ENCODE data around the gene MRPL54. TPM values are rescaled to one million over a fixed set of nuclear protein-coding genes. Genes with fewer than 3 reads are reported as not detected.

MRPL54 gene
- total RNA-seq, 1 experiment from 2014 or later = 26.7 TPM

GRCh38 chr19:3778104-3778867 is 15.8 kb downstream of the MRPL54 start:
- DNase-seq (ENCODE audit: low read depth) = no peak
- in situ Hi-C loops (cut with HindIII; ENCODE audit: low pct_unique_long_range_greater_than_20kb, low sequenced_read_pairs) = no loop called here

GRCh38 chr19:3778899-3779723 is 16.6 kb downstream of the MRPL54 start:
- no peak for DNase-seq (ENCODE audit: low read depth)
- in situ Hi-C loops (cut with HindIII; ENCODE audit: low pct_unique_long_range_greater_than_20kb, low sequenced_read_pairs) = no loop called here

GRCh38 chr19:3780786-3781304 is 18.4 kb downstream of the MRPL54 start:
- DNase-seq (ENCODE audit: low read depth) = no peak
- in situ Hi-C loops (cut with HindIII; ENCODE audit: low pct_unique_long_range_greater_than_20kb, low sequenced_read_pairs) = no loop called here

- no peak for DNase-seq (ENCODE audit: low read depth)
- in situ Hi-C loops (cut with HindIII; ENCODE audit: low pct_unique_long_range_greater_than_20kb, low sequenced_read_pairs) = no loop called here
Measured at GRCh38 chr19:3781603-3782002, 19.1 kb downstream of the MRPL54 start.

- in situ Hi-C loops (cut with HindIII; ENCODE audit: low pct_unique_long_range_greater_than_20kb, low sequenced_read_pairs) = no loop called here
- DNase-seq (ENCODE audit: low read depth) = no peak
Measured at GRCh38 chr19:3782330-3782729, 19.8 kb downstream of the MRPL54 start.

- DNase-seq (ENCODE audit: low read depth) = no peak
- in situ Hi-C loops (cut with HindIII; ENCODE audit: low pct_unique_long_range_greater_than_20kb, low sequenced_read_pairs) = no loop called here
Measured at GRCh38 chr19:3782903-3783302, 20.4 kb downstream of the MRPL54 start.

- no peak for DNase-seq (ENCODE audit: low read depth)
- in situ Hi-C loops (cut with HindIII; ENCODE audit: low pct_unique_long_range_greater_than_20kb, low sequenced_read_pairs) = no loop called here
Measured at GRCh38 chr19:3783660-3784584, 21.4 kb downstream of the MRPL54 start.

- in situ Hi-C loops (cut with HindIII; ENCODE audit: low pct_unique_long_range_greater_than_20kb, low sequenced_read_pairs) = no loop called here
- no peak for DNase-seq (ENCODE audit: low read depth)
Measured at GRCh38 chr19:3784607-3785450, 22.3 kb downstream of the MRPL54 start.

GRCh38 chr19:3785451-3785937 is 23.0 kb downstream of the MRPL54 start:
- in situ Hi-C loops (cut with HindIII; ENCODE audit: low pct_unique_long_range_greater_than_20kb, low sequenced_read_pairs) = no loop called here
- no peak for DNase-seq (ENCODE audit: low read depth)

- in situ Hi-C loops (cut with HindIII; ENCODE audit: low pct_unique_long_range_greater_than_20kb, low sequenced_read_pairs) = no loop called here
- no peak for DNase-seq (ENCODE audit: low read depth)
Measured at GRCh38 chr19:3785938-3786824, 23.7 kb downstream of the MRPL54 start, which contains the start of gene MATK. MATK (minus strand) TSS chr19:3786381; CDS start chr19:3785135, 1,246 bp downstream.

GRCh38 chr19:3788996-3789778 is 26.7 kb downstream of the MRPL54 start:
- in situ Hi-C loops (cut with HindIII; ENCODE audit: low pct_unique_long_range_greater_than_20kb, low sequenced_read_pairs) = no loop called here
- DNase-seq (ENCODE audit: low read depth) = no peak

- DNase-seq (ENCODE audit: low read depth) = no peak
- in situ Hi-C loops (cut with HindIII; ENCODE audit: low pct_unique_long_range_greater_than_20kb, low sequenced_read_pairs) = no loop called here
Measured at GRCh38 chr19:3790209-3790734, 27.8 kb downstream of the MRPL54 start.

GRCh38 chr19:3790941-3791340 is 28.5 kb downstream of the MRPL54 start:
- in situ Hi-C loops (cut with HindIII; ENCODE audit: low pct_unique_long_range_greater_than_20kb, low sequenced_read_pairs) = no loop called here
- DNase-seq (ENCODE audit: low read depth) = no peak

- DNase-seq (ENCODE audit: low read depth) = no peak
- in situ Hi-C loops (cut with HindIII; ENCODE audit: low pct_unique_long_range_greater_than_20kb, low sequenced_read_pairs) = no loop called here
Measured at GRCh38 chr19:3792114-3792513, 29.6 kb downstream of the MRPL54 start.

GRCh38 chr19:3793799-3794198 is 31.3 kb downstream of the MRPL54 start:
- DNase-seq (ENCODE audit: low read depth) = no peak
- in situ Hi-C loops (cut with HindIII; ENCODE audit: low pct_unique_long_range_greater_than_20kb, low sequenced_read_pairs) = no loop called here
